ENCODE data around the gene CCDC177.

CCDC177 gene

DNA sequence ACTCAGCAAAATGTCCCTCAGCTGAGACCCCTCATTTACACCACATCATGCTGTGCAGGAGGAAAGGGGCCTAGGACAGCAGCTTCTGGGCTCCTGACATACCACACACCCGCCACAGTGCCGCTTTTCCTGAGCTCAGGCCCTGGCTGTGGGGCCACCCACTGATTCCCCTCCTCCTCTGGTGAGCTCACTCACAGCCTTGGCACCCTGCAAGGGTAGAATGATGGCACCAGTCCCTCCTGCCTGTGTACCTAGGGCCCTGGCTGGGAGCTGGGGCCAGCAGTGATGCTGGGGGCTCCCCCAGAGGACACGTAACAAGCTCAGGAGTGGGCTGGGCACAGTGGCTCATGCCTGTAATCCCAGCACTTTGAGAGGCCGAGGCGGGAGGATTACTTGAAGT lies 45.7 kb downstream of the CCDC177 start:
- DNase-seq (ENCODE audit: low spot score): no peak

DNA sequence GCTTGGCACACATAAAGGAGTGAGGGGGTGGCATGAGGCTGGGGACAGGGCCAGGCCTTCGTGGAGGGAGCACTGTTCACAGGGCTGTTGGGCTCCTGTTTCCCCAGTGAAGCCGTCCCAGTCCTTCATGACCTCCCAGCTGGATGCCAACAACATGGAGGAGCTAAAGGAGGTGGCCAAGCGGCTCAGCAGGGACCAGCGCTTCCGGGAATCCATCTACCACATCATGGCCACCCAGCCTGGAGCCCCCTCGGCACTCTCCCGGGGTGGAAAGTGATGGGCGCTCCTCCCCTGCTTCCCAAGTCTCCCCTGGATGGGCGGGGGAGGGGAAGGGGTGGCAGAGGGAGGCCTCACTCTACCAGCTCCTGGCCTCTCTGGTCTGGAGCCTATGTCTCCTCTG lies 46.5 kb downstream of the CCDC177 start:
- DNase-seq (ENCODE audit: low spot score): no peak

DNA sequence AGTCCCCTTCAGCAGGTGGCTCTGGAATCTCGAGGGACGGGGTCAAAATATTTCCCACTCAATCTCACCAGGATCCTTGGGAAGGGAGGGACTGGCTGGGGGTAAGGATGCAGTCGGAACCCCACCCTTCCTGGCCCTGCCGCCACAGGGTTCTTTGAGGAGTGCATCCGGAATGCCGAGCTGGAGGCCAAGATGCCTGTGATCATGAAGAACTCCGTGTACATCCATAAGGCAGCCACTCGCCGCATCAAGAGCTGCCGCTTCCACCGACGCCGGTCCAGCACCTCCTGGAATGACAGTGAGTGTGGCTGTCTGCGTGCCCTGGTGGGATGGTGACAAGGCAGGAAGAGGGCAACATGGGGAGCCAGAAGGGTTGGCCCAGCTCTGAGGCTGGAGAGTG lies 47.0 kb downstream of the CCDC177 start:
- no peak for DNase-seq (ENCODE audit: low spot score)

DNA sequence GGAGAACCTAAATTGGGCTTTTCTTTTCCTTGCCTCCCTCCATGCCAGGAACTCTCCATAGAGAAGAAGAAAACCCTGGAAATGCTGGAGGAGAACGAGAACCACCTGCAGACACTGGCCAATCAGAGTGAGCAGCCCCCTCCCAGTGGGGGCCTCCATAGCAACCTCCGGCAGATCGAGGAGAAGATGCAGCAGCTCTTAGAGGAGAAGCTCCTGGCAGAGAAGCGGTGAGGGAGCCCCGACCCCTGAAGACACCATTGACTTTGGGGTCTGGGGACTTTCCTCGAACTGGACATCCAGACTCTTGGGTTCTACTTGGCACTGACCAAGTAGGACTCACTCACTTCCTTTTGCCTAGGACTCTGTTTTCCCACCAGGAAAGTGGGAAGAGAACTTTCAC lies 48.8 kb downstream of the CCDC177 start:
- no peak for DNase-seq (ENCODE audit: low spot score)

DNA sequence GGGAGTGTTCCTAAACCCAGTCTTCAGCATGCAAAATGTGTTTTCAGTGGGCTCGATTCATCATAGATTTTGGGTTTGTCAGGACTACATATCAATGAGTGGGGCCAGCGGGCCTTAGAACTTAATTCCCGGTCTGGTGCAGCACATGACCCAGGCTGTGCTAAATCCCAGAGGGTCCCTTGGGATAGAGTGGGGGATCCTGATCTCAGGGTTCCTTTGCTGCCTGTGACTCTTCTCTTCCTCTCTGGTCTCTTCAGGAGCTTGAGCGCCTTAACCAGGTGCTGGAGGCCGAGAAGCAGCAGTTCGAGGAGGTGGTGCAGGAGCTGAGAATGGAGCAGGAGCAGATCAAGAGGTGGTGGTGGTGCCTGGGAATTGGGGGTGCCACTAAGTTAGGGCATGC lies 52.6 kb downstream of the CCDC177 start:
- DNase-seq (ENCODE audit: low spot score): no peak
